Raji (cell line): Measurements from ENCODE around the gene CILP2.

ENCODE experiments used
- POLR2A ChIP-seq: IDR thresholded peaks from 2 replicates; pipeline ENCODE4 v1.6.1; 2011; ENCODE audit warnings: low read depth, low read length, control low read depth; ENCODE audit not compliant: insufficient read depth

CILP2 gene

DNA sequence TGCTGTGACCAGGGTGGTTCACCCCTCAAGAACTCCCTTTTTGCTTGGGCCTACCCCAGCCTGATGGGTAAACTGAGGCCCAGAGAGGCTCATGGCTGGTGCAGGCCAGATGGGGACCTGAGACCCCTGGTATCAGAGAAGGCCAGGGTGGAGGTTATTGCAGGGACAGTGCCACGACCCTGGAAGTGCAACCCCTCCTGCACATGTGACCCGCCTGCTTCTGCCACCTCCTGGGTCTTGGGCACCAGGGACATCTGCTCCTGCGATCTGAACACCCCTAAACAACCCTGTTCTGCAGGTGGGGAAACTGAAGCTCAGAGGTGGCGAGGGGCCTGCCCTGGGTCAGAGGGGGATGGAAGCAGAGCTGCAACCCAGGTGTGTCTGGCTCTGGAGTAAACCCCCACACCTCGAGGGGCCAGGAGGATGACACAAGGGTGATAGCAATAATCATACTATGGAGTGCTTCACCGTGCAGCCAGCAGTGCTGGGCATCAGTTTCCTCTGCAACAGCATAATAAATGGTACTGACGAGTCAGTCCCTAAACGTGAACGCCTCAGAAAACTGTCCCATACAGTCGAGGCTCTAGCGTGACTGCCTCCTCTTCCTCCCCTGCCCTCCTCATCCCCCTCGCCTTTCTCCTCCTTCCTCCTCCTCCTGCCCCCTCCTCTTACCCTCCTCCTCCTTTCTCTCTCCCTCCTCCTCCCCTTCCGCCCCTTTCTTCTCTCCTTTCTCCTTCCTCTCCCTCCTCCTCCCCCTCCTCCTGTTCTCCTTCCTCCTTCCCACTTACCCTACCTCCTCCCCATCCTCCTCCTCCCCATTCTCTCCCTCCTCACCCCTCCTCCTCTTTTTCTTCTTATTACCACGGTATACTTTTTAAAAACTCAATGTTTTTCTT is 5.0 kb upstream of the CILP2 start:
- no peak for TF ChIP-seq POLR2A

DNA sequence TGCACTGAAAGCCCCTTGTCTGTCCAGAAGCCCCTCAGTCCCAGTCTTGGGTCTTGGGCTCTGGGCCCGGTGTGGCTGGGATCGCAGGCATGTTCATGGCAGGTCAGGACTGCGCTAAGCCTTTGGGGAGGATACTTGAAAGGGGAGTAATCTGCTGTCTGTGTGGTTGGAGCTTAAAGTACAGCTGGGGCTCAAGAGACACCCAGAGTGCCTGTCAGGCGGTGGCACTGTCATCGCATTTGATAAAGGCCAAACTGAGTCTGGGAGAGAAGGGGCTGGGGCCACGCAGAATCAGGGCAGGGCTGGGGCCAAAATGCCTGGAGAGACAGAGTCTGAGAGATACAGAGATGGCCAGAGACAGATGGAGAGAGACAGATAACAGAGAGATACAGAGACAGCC is 4.2 kb upstream of the CILP2 start:
- TF ChIP-seq POLR2A: no peak

DNA sequence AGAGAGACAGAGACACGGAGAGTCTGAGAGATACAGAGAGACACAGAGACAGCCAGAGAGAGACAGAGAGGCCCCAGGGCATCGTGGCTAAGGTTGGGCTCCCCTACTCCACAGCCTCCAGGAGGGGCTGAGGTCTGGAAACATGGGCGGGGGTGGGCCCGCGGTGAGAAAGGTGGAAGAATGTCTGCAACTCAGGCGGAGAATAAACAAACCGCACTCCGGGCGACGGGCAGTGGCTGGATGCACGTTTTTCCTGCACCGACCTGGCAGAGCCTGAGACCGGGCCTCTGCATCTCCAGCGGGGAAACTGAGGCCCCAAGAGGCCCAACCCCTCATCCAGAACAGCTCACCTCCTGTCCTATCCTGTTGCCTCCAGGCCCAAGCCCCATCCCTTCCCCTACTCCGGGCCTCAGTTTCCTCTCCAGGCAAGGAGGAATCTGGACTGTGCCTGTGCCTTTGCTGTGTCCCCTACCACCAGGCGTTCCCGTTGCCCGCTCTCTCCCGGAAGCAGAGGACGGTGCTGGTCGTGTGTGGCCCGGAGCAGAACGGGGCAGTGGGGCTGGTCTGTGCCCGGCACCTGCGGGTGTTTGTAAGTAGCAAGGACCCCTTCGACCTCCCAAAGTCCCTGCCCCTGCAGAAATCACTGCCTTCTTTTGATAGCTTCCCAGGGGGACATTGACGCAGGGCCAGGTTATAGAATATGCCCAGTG is 3.4 kb upstream of the CILP2 start:
- TF ChIP-seq POLR2A: no peak

DNA sequence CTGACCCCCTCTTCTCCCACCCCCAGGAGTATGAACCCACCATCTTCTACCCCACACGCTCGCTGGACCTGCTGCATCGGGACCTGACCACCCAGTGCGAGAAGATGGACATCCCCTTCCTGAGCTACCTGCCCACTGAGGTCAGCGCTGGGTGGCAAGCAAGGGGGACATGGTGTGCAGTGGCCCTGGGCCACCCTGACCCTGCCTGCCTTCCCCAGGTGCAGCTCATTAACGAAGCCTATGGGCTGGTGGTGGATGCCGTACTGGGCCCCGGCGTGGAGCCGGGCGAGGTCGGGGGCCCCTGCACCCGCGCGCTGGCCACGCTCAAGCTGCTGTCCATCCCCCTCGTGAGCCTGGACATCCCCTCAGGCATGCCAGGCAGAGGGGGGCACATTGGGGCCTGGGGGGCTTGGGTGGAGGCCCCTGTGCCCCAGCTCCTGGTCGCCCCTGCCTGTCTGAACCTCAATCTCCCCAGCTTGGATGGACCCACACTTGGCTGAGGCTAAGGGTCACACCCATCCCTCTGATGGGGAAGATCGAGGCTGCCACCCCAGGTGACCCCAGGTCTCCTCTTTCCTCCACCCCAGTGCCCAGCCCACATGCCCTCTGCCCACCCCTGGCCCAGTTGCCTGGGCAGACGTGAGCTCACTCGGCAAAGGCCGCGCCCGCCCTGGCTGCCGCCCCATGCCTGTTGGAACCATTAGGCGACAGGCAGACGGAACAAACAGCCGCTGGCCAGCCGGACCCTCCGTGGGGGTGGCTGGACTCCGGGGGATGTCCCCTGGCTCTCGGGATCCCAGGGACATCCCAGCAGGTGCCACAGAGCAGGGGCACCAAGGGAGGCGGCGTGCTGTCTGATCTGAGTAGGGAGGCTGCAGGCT is 2.5 kb upstream of the CILP2 start:
- TF ChIP-seq POLR2A: no peak

DNA sequence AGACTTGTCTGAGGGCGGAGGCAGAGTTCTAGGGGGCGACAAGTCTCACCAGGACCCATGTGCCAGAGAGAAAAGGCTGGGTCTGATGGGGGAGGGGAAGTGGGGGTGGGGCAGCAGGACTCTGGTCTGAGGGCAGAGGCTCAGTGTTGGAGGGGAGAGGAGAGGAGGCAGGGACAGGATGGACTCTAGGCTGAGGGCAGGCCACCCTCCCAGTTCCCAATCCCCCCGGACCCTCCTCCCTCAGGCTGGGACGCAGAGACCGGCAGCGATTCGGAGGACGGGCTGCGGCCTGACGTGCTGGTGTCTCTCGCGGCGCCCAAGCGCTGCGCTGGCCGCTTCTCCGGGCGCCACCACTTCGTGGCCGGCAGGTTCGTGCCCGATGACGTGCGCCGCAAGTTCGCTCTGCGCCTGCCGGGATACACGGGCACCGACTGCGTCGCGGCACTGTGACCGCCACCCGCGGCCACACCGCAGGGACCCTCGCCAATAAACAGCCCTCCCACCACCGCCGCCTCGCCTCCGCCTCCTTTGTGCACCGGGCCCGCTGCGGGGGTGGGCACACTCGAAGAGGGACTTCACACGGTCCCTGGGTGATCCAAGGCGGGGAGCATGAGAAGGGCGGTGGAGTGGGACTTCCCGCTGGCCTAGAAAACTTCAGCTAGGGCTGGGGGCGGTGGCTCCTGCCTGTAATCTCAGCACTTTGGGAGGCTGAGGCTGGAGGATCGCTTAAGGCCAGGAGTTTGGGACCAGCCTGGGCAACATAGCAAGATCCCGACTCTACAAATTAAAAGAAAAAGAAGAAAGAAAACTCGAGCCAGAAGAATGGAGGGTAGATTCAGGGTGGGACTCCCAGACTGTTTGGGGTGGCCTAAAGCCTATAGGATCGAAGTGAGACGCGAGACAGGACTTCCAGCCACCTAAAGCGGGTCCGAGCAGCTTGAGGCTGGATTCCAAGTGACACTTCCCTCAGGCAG is 703 bp upstream of the CILP2 start:
- no peak for TF ChIP-seq POLR2A

DNA sequence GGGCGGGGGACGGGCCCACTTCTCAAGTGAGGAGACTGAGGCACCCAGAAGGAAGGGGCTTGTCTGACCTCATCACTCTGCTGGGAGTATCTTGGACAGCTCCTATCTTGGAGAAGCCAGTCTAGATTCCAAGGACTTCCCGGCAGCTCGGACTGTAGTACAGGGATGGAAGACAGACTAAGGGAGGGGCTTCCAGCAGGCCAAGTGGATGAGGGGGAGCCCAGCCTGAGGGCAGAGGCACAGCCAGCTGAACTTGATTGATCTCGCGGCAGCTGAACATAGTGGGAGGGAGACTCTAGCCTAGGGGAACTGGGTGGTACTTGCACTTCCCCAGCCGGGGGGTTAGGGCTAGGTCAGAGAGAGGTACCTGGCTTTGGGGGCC is 711 bp downstream of the CILP2 start:
- TF ChIP-seq POLR2A: no peak

DNA sequence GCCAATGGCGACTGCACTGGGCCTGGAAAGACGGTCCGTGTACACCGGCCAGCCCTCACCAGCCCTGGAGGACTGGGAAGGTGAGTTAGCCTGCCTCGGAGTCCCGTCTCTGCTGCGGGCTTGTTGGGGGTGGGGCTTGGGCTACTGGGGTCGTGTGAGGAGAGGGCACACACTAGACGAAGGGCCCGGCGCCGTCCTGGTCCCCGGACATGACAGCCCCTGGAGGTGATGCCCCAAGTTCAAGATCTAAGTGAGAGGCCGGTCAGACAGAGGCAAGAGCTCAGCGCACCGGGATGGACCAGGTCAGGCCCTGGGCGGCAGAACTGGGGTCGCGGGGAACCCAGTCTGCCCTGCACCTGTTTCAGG is 1.6 kb downstream of the CILP2 start:
- no peak for TF ChIP-seq POLR2A

DNA sequence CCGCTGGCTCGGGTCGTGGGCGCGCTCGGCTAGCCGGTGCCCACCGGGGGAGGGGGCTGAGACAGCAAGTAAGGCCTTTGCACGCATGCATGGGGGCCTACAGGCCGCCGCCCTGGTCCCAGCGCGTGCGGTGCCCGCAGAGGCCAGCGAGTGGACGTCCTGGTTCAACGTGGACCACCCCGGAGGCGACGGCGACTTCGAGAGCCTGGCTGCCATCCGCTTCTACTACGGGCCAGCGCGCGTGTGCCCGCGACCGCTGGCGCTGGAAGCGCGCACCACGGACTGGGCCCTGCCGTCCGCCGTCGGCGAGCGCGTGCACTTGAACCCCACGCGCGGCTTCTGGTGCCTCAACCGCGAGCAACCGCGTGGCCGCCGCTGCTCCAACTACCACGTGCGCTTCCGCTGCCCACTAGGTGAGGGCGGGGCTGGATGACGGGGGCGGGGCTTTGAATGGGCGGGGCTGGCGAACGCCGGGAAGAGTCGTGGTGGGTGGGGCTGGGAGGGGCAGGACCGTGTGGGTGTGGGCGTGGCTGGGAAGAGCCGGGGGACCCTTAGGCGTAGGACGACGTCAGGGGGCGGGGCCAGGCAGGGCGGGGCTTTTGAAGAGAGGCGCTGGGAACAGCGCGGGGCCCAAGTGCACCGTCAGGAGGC is 2.1 kb downstream of the CILP2 start:
- no peak for TF ChIP-seq POLR2A

DNA sequence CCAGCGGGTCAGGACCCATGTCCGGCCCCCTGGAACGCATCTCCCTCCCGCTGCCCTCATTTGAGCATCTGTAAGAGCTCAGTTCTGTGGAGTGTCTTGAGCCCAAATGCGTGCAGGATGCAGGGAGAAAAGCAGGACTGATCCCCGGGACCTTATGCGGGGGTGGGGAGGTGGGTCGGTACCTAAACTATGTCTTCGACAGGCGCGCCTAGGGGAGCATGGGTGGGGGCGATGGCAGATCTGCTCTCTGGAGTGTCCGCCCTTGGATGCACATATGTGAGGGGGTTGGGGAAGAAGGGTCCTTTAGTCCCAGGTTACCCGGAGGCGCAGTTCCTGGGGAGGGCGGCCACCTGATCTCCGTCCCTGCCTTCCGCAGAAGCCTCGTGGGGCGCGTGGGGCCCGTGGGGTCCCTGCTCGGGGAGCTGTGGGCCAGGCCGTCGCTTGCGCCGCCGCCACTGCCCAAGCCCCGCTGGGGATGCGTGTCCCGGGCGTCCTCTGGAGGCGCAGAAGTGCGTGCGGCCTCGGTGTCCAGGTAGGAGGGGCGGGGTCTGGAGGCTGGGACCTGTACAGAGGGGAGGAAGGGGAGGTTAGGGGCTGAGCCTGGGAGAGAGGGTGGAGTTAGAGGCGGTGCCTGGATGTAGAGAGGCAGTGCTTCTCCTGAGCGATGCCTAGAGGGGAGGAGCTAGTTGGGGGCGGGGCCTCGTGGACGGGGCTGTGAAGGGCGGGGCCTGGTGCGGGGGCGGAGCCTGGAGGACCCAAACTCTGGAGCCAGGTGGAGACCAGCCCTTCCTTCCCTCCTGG is 2.9 kb downstream of the CILP2 start:
- TF ChIP-seq POLR2A: no peak

DNA sequence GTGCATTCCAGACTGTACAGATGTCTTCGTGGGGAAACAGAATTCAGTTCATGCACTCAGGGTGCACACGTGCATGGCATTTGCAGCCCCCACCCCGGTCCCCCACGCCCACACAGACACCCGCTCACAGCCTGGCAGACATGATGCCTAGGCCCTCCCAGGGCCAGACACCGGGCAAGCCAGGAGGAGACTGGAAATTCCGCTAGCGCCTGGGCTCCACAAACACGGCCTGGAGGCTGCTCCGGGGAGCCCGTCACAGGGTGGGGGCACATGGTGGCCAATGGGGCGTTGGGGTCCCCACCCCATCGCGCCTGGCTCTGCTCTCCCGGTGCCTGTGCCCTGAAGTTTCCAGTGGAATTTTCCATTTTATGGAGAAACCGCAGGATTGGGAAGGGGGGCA is 3.6 kb downstream of the CILP2 start:
- TF ChIP-seq POLR2A: no peak

DNA sequence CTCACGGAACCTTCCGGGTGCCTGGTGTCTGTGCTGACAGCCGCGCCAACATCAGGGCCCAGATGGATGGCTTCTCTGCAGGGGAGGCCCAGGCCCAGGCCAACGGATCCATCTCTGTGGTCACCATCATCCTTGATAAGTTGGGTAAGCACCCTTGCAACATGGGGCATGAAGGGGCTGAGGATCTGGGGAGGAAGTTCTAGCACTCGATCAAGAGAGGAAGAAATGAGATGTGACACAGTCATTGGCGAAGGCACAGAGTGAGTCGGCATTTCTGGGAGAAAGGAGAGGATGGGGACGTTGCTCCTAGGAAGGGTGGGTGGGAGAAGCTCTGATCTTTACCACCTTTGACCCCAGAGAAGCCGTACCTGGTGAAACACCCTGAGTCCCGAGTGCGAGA is 4.4 kb downstream of the CILP2 start:
- no peak for TF ChIP-seq POLR2A

DNA sequence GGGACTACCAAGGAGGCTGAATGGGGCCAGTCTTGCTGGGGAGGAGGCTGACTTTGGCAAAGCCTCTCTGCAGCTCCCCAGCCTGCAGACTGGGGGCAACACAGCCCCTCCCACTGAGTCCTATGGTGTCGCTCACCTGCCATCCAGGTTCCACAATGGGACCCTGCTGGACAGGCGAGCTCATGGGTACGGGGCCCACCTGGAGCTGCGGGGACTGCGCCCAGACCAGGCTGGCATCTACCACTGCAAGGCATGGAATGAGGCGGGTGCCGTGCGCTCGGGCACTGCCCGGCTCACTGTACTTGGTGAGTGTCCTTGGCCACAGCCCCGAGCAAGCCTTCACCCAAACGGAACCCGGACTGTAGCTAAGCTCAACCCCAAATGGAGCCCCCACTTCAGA is 5.0 kb downstream of the CILP2 start:
- TF ChIP-seq POLR2A: no peak

DNA sequence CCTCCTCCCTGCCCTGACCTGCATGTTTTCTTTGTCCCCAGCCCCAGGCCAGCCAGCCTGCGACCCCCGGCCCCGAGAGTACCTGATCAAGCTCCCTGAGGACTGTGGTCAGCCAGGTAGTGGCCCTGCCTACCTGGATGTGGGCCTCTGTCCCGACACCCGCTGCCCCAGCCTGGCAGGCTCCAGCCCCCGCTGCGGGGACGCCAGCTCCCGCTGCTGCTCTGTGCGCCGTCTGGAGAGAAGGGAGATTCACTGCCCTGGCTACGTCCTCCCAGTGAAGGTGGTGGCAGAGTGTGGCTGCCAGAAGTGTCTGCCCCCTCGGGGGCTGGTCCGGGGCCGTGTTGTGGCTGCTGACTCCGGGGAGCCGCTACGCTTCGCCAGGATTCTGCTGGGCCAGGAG is 5.6 kb downstream of the CILP2 start:
- TF ChIP-seq POLR2A: no peak
